H9 (cell line): ENCODE measurements around the gene ELOF1. TPM values are rescaled to one million over a fixed set of nuclear protein-coding genes. Genes with fewer than 3 reads are reported as not detected.

Source experiments
- DNase-seq: peaks from one replicate; pipeline ENCODE4 v3.0.0-alpha.2; 2017
- H2AFZ ChIP-seq: one replicate; pipeline ENCODE4 v1.6.1; 2013; ENCODE audit warnings: mild to moderate bottlenecking, low read length, control low read depth, moderate library complexity
- H2AK5ac ChIP-seq: 2 replicates; pipeline ENCODE4 v1.6.1; 2013; ENCODE audit warnings: low read length, control low read depth, mixed read lengths; ENCODE audit not compliant: insufficient read length
- H2BK120ac ChIP-seq: one replicate; pipeline ENCODE4 v1.6.1; 2013; ENCODE audit warnings: low read depth, mild to moderate bottlenecking, low read length, control low read depth, inconsistent platforms; ENCODE audit not compliant: poor library complexity, severe bottlenecking
- H2BK12ac ChIP-seq: 2 replicates; pipeline ENCODE4 v1.6.1; 2013; ENCODE audit warnings: low read length, control low read depth, mixed read lengths, low read depth; ENCODE audit not compliant: insufficient read length
- H2BK15ac ChIP-seq: 2 replicates; pipeline ENCODE4 v1.6.1; 2013; ENCODE audit warnings: low read depth, low read length, control low read depth
- H2BK20ac ChIP-seq: one replicate; pipeline ENCODE4 v1.6.1; 2013; ENCODE audit warnings: low read depth, mild to moderate bottlenecking, low read length, control low read depth, inconsistent platforms; ENCODE audit not compliant: poor library complexity, severe bottlenecking
- H2BK5ac ChIP-seq: 2 replicates; pipeline ENCODE4 v1.6.1; 2013; ENCODE audit warnings: low read length, control low read depth, mixed read lengths; ENCODE audit not compliant: insufficient read length
- H3K14ac ChIP-seq: 2 replicates; pipeline ENCODE4 v1.6.1; 2013; ENCODE audit warnings: low read length, control low read depth; ENCODE audit not compliant: insufficient read depth
- H3K18ac ChIP-seq: 2 replicates; pipeline ENCODE4 v1.6.1; 2013; ENCODE audit warnings: low read depth, mild to moderate bottlenecking, mixed read lengths, low read length, control low read depth; ENCODE audit not compliant: insufficient read length
- H3K23ac ChIP-seq: 2 replicates; pipeline ENCODE4 v1.6.1; 2013; ENCODE audit warnings: low read length, control low read depth, mixed read lengths, low read depth; ENCODE audit not compliant: insufficient read length
- H3K23me2 ChIP-seq: 2 replicates; pipeline ENCODE4 v1.6.1; 2013; ENCODE audit warnings: low read depth, mild to moderate bottlenecking, mixed read lengths, low read length, control low read depth; ENCODE audit not compliant: insufficient read length, poor library complexity, severe bottlenecking
- H3K27ac ChIP-seq: 2 replicates; pipeline ENCODE4 v1.5.1; 2013; ENCODE audit warnings: low read length, control low read depth, mixed read lengths, low read depth; ENCODE audit not compliant: insufficient read length
- H3K27me3 ChIP-seq: 2 replicates; pipeline ENCODE4 v1.6.1; 2013; ENCODE audit warnings: low read length, control low read depth, inconsistent platforms; ENCODE audit not compliant: insufficient read depth
- H3K4ac ChIP-seq: 2 replicates; pipeline ENCODE4 v1.6.1; 2013; ENCODE audit warnings: low read depth, mild to moderate bottlenecking, control low read depth, inconsistent platforms, low read length, moderate library complexity
- H3K4me1 ChIP-seq: 2 replicates; pipeline ENCODE4 v1.6.1; 2013; ENCODE audit warnings: low read length, control low read depth, inconsistent platforms; ENCODE audit not compliant: insufficient read depth
- H3K4me2 ChIP-seq: 2 replicates; pipeline ENCODE4 v1.6.1; 2013; ENCODE audit warnings: low read length, control low read depth, mixed read lengths; ENCODE audit not compliant: insufficient read length, insufficient read depth
- H3K56ac ChIP-seq: 2 replicates; pipeline ENCODE4 v1.6.1; 2013; ENCODE audit warnings: low read depth, mild to moderate bottlenecking, mixed read lengths, low read length, control low read depth; ENCODE audit not compliant: insufficient read length
- H3K79me1 ChIP-seq: 2 replicates; pipeline ENCODE4 v1.6.1; 2013; ENCODE audit warnings: low read depth, mild to moderate bottlenecking, moderate library complexity, low read length, control low read depth, inconsistent platforms; ENCODE audit not compliant: insufficient read depth, poor library complexity, severe bottlenecking
- H3K79me2 ChIP-seq: 2 replicates; pipeline ENCODE4 v1.6.1; 2013; ENCODE audit warnings: low read length, control low read depth, inconsistent platforms; ENCODE audit not compliant: insufficient read depth
- H3K9ac ChIP-seq: 2 replicates; pipeline ENCODE4 v1.6.1; 2013; ENCODE audit warnings: low read length, control low read depth, mixed read lengths; ENCODE audit not compliant: insufficient read length; ENCODE audit errors: extremely low read depth
- H3K9me3 ChIP-seq: one replicate; pipeline ENCODE4 v1.6.1; 2013; ENCODE audit warnings: low read depth, low read length, inconsistent platforms; ENCODE audit not compliant: control insufficient read depth
- H3T11ph ChIP-seq: one replicate; pipeline ENCODE4 v1.6.1; 2013; ENCODE audit warnings: mild to moderate bottlenecking, low read length, control low read depth, inconsistent platforms
- H4K20me1 ChIP-seq: one replicate; pipeline ENCODE4 v1.6.1; 2013; ENCODE audit not compliant: control insufficient read depth, insufficient read length, insufficient read depth
- H4K5ac ChIP-seq: 2 replicates; pipeline ENCODE4 v1.6.1; 2013; ENCODE audit warnings: low read depth, mild to moderate bottlenecking, mixed read lengths, low read length, control low read depth; ENCODE audit not compliant: insufficient read length
- H4K8ac ChIP-seq: replicated peaks from 2 replicates; pipeline ENCODE4 v1.6.1; 2013; ENCODE audit warnings: low read length, control low read depth, mixed read lengths, low read depth; ENCODE audit not compliant: insufficient read length
- H4K91ac ChIP-seq: 2 replicates; pipeline ENCODE4 v1.6.1; 2013; ENCODE audit warnings: low read depth, mild to moderate bottlenecking, moderate library complexity, mixed read lengths, low read length, control low read depth; ENCODE audit not compliant: insufficient read length
- H3K27ac Mint-ChIP-seq, 3 experiments: 2 replicates in 2 of 3; 3 replicates in 1 of 3; pipeline ENCODE4 v1.8.0; 2020 to 2021; ENCODE audit warnings: mixed read lengths in 3 of 3, mild to moderate bottlenecking in 1 of 3, moderate library complexity in 1 of 3
- H3K27me3 Mint-ChIP-seq: 2 replicates; pipeline ENCODE4 v1.8.0; 2021; ENCODE audit warnings: low read depth, mild to moderate bottlenecking, moderate library complexity, mixed read lengths
- H3K36me3 Mint-ChIP-seq, 3 experiments: 2 replicates in 2 of 3; 3 replicates in 1 of 3; pipeline ENCODE4 v1.8.0; 2020 to 2021; ENCODE audit warnings: low read depth in 3 of 3, mixed read lengths in 3 of 3; ENCODE audit not compliant: insufficient read depth in 1 of 3
- H3K4me1 Mint-ChIP-seq, 2 experiments: 2 replicates each; pipeline ENCODE4 v1.8.0; 2020; ENCODE audit warnings: mixed read lengths in 2 of 2
- H3K4me3 Mint-ChIP-seq, 2 experiments: 2 replicates in 1 of 2; 3 replicates in 1 of 2; pipeline ENCODE4 v1.8.0; 2020 to 2021; ENCODE audit warnings: mild to moderate bottlenecking in 2 of 2, mixed read lengths in 2 of 2, moderate library complexity in 1 of 2
- H3K9me3 Mint-ChIP-seq, 2 experiments: 2 replicates in 1 of 2; 3 replicates in 1 of 2; pipeline ENCODE4 v1.8.0; 2020; ENCODE audit warnings: mild to moderate bottlenecking in 2 of 2, mixed read lengths in 2 of 2, moderate library complexity in 1 of 2
- WGBS: extraction: QIAGEN DNeasy Blood & Tissue Kit; methylation state at CpG from one replicate; pipeline ENCODE4 v1.1.7; 2013; ENCODE audit warnings: missing lambda C conversion rate, low lambda C conversion rate, mixed read lengths; ENCODE audit not compliant: insufficient read length; ENCODE audit errors: extremely low coverage; 5-methylcytosine and 5-hydroxymethylcytosine counted together
- total RNA-seq: library from RNA; stranded (reverse); gene quantifications from 2 replicates; pipeline ENCODE4 v1.2.1, GENCODE V29; 2021
- TF ChIP-seq, protein P1 (sequence below): fragments of 200-600 bp; sonication (generic); conservative IDR thresholded peaks from 3 replicates; pipeline ENCODE4 v1.8.0; 2021; ENCODE audit warnings: antibody characterized with exemption, mild to moderate bottlenecking

ELOF1 gene
- total RNA-seq, 1 experiment from 2014 or later, result 84.9 TPM

DNA sequence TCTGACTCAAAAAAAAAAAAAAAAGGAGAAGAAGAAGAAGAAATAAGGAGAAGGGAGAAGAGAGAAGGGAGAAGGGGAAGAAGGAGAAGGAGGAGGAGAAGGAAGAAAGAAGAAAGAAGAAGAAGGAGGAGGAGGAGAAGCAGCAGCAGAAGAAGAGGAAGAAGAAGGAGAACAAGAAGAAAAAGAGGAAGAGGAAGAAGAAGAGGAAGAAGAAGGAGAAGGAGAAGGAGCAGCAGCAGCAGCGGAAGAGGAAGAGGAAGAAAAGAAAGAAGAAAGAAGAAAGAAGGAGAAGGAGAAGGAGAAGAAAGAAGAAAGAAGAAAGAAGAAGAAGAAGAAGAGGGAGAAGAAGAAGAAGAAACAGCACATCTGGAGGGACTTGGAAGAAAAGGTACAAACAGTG, 24.5 kb downstream of the ELOF1 start:
- Histone ChIP-seq H3K14ac (no peak overlapping the region), H3K4me2 (no peak overlapping the region), H2AFZ (no peak overlapping the region), H2BK5ac (no peak overlapping the region), H3K27me3 (no peaks in the 10 kb centered on the region), H3T11ph (no peak overlapping the region), H3K4ac (no peak overlapping the region), H3K9me3 (no peaks in the 10 kb centered on the region), H2BK20ac (no peak overlapping the region), H2BK15ac (no peak overlapping the region), H3K79me1 (no peaks in the 10 kb centered on the region), H3K4me1 (no peaks in the 10 kb centered on the region), H4K91ac (no peak overlapping the region), H4K8ac (no peak overlapping the region), H4K5ac (no peak overlapping the region), H3K18ac (no peak overlapping the region), H3K27ac (no peak overlapping the region), H4K20me1 (no peaks in the 10 kb centered on the region), H3K56ac (no peak overlapping the region), H3K23me2 (peaks cover 2% of the 10 kb centered on the region), H3K9ac (no peak overlapping the region), H3K79me2 (no peaks in the 10 kb centered on the region), H3K23ac (no peak overlapping the region), H2BK12ac (no peak overlapping the region), H2AK5ac (no peak overlapping the region), H2BK120ac (no peak overlapping the region)
- TF ChIP-seq, protein P1, sequence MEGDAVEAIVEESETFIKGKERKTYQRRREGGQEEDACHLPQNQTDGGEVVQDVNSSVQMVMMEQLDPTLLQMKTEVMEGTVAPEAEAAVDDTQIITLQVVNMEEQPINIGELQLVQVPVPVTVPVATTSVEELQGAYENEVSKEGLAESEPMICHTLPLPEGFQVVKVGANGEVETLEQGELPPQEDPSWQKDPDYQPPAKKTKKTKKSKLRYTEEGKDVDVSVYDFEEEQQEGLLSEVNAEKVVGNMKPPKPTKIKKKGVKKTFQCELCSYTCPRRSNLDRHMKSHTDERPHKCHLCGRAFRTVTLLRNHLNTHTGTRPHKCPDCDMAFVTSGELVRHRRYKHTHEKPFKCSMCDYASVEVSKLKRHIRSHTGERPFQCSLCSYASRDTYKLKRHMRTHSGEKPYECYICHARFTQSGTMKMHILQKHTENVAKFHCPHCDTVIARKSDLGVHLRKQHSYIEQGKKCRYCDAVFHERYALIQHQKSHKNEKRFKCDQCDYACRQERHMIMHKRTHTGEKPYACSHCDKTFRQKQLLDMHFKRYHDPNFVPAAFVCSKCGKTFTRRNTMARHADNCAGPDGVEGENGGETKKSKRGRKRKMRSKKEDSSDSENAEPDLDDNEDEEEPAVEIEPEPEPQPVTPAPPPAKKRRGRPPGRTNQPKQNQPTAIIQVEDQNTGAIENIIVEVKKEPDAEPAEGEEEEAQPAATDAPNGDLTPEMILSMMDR, result no peak
- H3K27me3 Mint-ChIP-seq, result peaks cover 20% of the 10 kb centered on the region
- H3K27ac Mint-ChIP-seq, result no peak overlapping the region; a peak in 1 of 7 replicates
- peak overlapping the region in 1 of 2 experiments; percentile 3; a peak in 1 of 5 replicates for H3K4me3 Mint-ChIP-seq
- H3K36me3 Mint-ChIP-seq, result no peaks in the 10 kb centered on the region
- no peak for DNase-seq
- H3K9me3 Mint-ChIP-seq, result no peaks in the 10 kb centered on the region; a peak in 1 of 5 replicates
- peaks cover 10 to 22% of the 10 kb centered on the region in 2 experiments for H3K4me1 Mint-ChIP-seq
- WGBS, result no CpG with 5 or more reads among the region's 1 CpG
